HG03432 (cell line): ENCODE results near the gene DNM3.

Experiments used
- ATAC-seq: cut with Tn5 transposase; IDR thresholded peaks from one replicate; pipeline ENCODE4 v1.9.1; 2021; ENCODE audit warnings: mild to moderate bottlenecking, moderate library complexity; ENCODE audit not compliant: unreplicated experiment

DNM3 gene

GRCh38 chr1:172162236-172162635 lies 320.9 kb downstream of the DNM3 start:
- no peak for ATAC-seq

- no peak for ATAC-seq
Measured at GRCh38 chr1:172163498-172164215, 322.4 kb downstream of the DNM3 start.

- no peak for ATAC-seq
Measured at GRCh38 chr1:172165403-172165802, 324.1 kb downstream of the DNM3 start.

- ATAC-seq: no peak
Measured at GRCh38 chr1:172167796-172168596, 326.7 kb downstream of the DNM3 start.

- no peak for ATAC-seq
Measured at GRCh38 chr1:172168597-172168872, 327.2 kb downstream of the DNM3 start.

GRCh38 chr1:172169836-172170235 lies 328.5 kb downstream of the DNM3 start:
- ATAC-seq: no peak

- no peak for ATAC-seq
Measured at GRCh38 chr1:172172352-172172831, 331.1 kb downstream of the DNM3 start.

- no peak for ATAC-seq
Measured at GRCh38 chr1:172176206-172176605, 334.9 kb downstream of the DNM3 start.

- ATAC-seq: no peak
Measured at GRCh38 chr1:172177849-172178248, 336.6 kb downstream of the DNM3 start.

- ATAC-seq: no peak
Measured at GRCh38 chr1:172178886-172179285, 337.6 kb downstream of the DNM3 start.

- no peak for ATAC-seq
Measured at GRCh38 chr1:172179918-172180317, 338.6 kb downstream of the DNM3 start.

- peak; percentile 64 for ATAC-seq
Measured at GRCh38 chr1:172180501-172181285, 339.4 kb downstream of the DNM3 start.

- ATAC-seq: no peak
Measured at GRCh38 chr1:172184506-172185191, 343.4 kb downstream of the DNM3 start.

GRCh38 chr1:172185211-172185610 lies 343.9 kb downstream of the DNM3 start:
- ATAC-seq: peak; percentile 69

GRCh38 chr1:172185996-172186395 lies 344.7 kb downstream of the DNM3 start:
- no peak for ATAC-seq

GRCh38 chr1:172201572-172201971 lies 360.3 kb downstream of the DNM3 start:
- ATAC-seq: no peak

GRCh38 chr1:172203135-172203823 lies 362.0 kb downstream of the DNM3 start:
- no peak for ATAC-seq

GRCh38 chr1:172203902-172204301 lies 362.6 kb downstream of the DNM3 start:
- no peak for ATAC-seq

GRCh38 chr1:172206256-172206655 lies 365.0 kb downstream of the DNM3 start:
- ATAC-seq: no peak

- no peak for ATAC-seq
Measured at GRCh38 chr1:172208635-172209034, 367.3 kb downstream of the DNM3 start.
